Head of caudate nucleus (tissue), 42 donors: Measurements from ENCODE around the gene RBM34.
"Not testable (repeated sequence)": the region's sequence is repeated elsewhere in the genome, so short reads cannot be mapped to it uniquely, and the experiment has no call there.

Source experiments
- DNase-seq, 42 donors: peaks; one replicate each; pipeline versions ENCODE4 v3.0.0 to v3.0.0-alpha.2; 2020 to 2021; ENCODE audit warnings: mixed read lengths in 7 of 42
- intact Hi-C: fragments of 100-400 bp; cut with DNase I; formaldehyde crosslinking; loops from one replicate; pipeline ENCODE4 v1.15.0; 2022

The RBM34 gene

DNA sequence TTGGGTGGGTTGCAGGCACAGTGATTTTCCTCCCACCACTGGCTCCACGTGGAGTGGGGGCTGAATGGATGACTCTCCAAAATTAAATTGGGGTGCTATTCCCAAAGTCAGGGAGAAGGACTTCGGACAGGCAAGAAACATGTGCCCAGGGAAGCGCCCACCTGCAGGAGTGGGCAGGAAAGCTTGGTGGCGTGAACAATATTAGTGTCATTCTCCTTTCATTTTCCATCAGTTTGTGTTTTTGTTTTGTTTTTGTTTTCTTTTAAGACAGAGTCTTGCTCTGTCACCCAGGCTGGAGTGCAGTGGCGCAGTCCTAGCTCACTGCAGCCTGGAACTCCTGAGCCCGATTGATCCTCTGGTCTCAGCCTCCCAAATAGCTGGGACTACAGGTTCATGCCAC is 62.5 kb downstream of the RBM34 start:
- DNase-seq = peak in 1 of 42 donors; percentile 7
- intact Hi-C loops = loop anchor here (10.0 kb wide), 1 partner anchor 316 kb away; no protein-coding TSS in a partner anchor

DNA sequence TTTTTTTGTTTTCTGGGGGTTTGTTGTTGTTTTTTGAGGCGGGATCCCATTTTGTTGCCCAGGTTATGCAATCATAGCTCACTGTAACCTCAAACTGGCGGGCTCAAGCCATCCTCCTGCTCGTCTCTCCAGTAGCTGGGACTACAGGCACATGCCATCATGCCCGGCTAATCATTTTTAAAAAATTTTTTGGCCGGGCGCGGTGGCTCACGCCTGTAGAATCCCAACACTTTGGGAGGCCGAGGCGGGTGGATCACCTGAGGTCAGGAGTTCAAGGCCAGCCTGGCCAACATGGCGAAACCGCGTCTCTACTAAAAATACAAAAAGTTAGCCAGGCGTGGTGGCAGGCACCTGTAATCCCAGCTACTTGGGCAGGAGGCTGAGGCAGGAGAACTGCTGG is 63.5 kb downstream of the RBM34 start:
- intact Hi-C loops = loop anchor here (10.0 kb wide), 1 partner anchor 317 kb away; no protein-coding TSS in a partner anchor
- not testable (repeated sequence) for DNase-seq

DNA sequence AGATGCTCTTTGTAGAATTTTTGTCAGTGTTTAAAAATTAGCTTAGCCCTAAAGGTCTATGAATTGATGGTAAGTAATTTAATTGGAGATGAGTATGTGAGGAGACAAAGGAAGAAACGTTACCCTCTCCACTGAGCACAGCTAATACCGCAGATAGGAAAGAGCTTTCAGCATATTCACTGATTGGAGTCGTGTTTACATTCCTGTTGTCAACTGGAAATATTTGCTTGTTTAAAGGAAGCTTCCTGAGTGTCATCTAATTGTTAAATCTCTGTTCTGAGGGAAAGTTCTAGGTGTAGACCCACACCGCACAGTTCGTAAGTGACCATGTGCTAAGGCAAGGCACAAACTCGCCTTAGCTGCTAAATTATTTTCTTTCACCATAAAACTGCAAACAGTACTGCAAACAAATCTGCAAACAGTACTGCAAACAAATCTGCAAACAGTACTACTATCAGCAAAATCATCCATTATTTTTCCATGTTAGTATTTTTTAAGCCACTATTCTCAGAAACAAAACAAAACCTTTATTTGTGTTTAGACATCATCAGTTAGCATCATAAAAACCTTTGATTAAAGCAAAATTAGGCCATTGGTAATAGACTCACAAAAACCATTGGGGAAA is 65.0 kb downstream of the RBM34 start:
- intact Hi-C loops = loop anchor here (10.0 kb wide), 1 partner anchor 319 kb away; no protein-coding TSS in a partner anchor
- no peak for DNase-seq

DNA sequence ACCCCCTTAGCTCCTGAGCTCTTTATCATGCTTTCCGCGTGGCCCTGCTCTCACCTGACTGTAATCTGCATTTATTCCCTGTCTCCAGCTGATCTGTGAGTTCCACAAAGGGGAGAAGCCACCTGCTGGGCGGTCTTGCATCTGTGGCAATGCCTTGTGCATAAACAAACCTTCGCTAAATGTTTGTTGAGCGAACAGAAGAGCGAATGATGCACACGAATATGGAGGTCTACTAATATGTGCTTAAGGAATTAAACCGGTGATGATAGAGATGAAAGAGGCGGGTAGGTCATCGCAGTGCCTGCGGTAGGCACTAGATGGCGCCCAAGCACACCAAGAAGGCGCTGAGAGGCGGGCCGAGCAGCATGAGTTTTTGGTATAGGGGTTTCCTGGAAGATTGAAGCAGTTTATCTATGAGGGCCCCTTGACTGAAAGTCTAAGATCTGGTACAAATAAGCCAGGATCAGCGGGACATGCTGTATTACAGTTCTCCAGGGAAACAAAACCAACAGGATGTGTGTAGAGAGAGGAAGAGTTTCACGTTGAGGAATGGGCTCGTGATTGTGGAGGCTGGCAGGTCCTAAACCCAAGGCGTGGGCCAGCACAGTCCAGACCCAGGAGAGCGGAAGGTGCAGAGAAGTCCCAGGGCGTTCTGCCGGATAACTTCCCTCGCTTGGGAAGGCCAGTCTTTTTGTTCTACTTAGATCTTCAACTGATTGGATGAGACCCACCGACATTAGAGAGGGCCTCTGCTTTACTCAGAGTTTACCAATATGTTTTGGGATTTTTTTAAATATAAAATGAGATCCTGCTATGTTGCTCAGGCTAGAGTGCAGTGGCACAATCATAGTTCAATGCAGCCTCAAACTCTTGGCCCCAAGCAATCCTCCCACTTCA is 67.1 kb downstream of the RBM34 start:
- peak; percentile 43 to 90 (median 82) for DNase-seq
- intact Hi-C loops = loop anchor here (2.0 to 10.0 kb wide), 2 partner anchors 321 to 607 kb away; no protein-coding TSS in a partner anchor

DNA sequence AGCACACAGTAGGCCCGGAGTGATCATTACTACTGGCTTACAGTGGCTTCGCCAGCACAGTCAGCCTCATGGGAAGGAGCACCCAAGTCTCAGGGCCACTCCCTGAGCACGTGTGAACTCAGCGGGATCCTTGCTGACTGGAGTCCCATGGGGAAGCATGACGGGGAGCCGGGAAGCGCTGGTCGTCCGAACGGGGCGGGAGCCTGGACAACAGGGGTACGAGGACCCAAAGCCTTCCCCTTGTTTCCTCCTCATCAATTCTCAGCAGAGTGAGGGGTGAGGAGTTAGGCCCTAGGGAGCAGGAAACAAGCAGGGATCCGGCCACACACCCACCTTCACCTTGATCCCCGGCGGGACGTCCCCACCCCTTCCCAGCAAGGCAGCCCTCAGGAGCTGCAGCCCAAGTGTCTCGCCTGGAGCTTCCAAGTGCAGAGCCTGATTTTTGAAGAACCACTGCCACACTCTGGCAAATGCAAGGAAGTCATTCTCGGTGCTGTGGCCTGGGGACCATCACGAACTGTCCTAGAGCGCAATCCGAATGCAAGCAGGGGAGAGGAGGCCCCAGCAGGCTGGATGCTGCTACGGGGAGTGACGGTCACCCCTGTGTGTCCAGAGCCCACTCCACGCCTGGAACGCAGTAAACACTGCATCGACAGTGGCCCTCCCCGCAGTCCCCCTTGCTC is 67.9 kb downstream of the RBM34 start:
- peak in 36 of 42 donors; percentile 30 to 78 (median 56) for DNase-seq
- intact Hi-C loops = loop anchor here (2.0 to 10.0 kb wide), 2 partner anchors 322 to 606 kb away; no protein-coding TSS in a partner anchor

DNA sequence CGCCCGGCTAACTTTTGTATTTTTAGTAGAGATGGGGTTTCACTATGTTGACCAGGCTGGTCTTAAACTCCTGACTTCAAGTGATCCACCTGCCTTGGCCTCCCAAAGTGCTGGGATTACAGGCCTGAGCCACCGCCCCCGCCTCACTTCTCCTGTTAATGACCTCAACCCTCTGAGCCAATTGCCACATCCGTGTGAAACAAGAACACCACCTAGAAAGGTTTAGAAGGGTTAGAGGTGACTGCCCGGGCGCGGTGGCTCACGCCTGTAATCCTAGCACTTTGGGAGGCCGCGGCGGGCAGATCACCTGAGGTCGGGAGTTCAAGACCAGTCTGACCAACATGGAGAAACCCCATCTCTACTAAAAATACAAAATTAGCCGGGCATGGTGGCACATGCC is 68.6 kb downstream of the RBM34 start:
- DNase-seq = not testable (repeated sequence)
- intact Hi-C loops = loop anchor here (2.0 to 10.0 kb wide), 2 partner anchors 322 to 606 kb away; no protein-coding TSS in a partner anchor

DNA sequence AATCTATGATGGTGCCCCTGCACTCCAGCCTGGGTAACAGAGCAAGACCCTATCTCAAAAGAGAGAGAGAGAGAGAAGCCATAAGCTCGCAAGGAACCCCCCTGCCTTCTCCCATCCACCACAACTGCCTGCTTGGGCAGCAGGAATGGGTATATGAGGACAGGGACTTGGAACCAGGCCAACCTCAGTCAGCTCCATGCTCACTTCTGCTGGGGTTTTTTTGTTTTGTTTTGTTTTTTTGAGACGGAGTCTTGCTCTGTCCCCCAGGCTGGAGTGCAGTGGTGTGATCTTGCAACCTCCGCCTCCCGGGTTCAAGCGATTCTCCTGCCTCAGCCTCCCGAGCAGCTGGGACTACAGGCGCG is 69.0 kb downstream of the RBM34 start:
- intact Hi-C loops = loop anchor here (2.0 to 10.0 kb wide), 2 partner anchors 323 to 605 kb away; no protein-coding TSS in a partner anchor
- DNase-seq = not testable (repeated sequence)

DNA sequence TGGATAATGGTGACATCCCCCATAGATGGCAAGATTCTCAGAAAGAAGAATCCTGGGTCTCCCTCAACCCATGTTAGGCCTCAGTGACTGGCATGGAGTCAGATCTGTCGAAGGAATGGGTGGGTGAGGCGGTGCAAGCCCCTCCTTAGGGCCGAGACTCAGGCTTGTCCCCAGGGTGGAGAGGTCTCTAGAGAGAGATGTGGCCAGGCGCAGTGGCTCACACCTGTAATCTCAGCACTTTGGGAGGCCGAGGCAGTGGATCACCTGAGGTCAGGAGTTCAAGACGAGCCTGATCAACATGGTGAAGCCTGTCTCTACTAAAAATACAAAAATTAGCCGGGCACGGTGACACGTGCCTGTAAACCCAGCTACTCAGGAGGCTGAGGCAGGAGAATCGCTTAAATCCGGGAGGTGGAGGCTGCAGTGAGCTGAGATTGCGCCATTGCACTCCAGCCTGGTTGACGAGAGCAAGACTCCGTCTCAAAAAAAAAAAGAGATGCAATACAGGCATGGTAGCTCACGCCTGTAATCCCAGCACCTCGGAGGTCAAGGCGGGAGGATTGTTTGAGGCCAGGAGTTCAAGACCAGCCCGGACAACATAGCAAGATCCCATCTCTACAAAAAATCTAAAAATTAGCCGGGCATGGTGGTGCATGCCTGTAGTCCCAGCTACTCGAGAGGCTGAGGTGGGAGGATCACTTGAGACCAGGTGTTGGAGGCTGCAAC is 69.6 kb downstream of the RBM34 start:
- DNase-seq = not testable (repeated sequence)
- intact Hi-C loops = loop anchor here (2.0 to 10.0 kb wide), 2 partner anchors 323 to 605 kb away; no protein-coding TSS in a partner anchor

DNA sequence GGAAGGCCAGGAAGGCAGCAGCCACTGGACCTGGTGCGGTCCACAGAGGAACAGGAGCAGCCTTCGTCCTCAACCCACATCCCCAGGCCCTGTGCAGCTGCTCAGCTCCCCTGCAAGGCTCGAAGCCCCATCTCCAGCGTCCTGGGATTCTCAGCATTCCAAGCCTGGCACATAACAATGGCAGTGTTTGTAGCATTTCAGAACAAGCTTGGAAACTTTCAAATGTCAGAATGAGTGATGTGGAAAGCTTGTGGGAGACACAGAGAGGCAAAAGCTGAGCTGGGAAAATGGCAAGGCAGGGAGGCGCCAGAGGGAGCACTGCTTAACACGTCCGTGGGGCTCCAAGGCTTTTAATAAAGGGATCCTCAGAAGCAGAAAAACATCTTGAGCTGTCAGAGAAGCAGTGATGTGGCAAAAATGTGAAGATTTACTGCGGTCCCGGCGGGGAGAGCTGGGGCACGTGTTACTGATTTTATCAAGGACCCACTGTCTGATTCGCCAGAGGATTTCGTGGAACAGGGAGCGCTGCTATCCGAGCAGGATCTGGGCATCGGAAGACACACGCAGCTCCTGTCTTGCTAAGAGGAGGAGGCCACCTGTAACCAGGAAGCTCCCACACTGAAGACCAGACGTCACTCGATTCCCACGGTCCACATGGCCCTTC is 70.5 kb downstream of the RBM34 start:
- peak in 18 of 42 donors; percentile 19 to 67 (median 41) for DNase-seq
- intact Hi-C loops = loop anchor here (10.0 kb wide), 1 partner anchor 324 kb away; no protein-coding TSS in a partner anchor

DNA sequence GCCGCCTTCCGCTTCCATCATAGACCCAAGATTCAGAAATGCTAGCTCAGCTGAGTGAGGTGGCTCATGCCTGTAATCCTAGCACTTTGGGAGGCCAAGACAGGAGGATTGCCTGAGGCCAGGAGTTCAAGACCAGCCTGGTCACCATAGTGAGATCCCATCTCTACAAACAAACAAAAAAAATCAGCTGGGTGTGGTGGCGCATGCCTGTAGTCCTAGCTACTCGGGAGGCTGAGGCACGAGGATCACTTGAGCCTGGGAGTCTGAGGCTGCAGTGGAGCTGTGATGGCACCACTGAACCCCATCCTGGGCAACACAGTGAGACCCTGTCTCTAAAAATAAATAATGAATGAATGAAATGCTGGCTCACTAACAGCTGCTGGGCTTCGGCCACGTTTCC is 72.1 kb downstream of the RBM34 start:
- DNase-seq = peak in 1 of 42 donors; percentile 15

DNA sequence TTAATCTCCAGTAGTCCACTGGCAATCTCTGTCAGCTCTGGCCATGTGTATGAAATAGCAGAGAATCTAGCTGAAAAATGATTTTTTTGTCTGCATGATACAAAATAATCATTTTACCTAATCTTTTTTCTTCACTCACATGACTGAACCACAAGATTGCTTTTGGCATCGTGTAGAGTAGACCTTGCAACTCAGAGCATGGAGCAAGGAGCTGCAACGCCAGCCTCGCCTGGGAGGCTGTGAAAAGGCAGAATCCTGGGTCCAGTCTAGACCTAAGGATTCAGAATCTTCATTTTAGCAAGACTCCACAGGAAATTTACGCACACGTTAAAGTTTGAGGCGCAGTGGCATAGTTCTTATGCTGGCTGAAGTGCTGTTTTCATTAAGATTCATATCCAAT is 72.6 kb downstream of the RBM34 start:
- intact Hi-C loops = loop anchor here (5.0 kb wide), 1 partner anchor 361 kb away; no protein-coding TSS in a partner anchor
- peak in 1 of 42 donors; percentile 2 for DNase-seq

More for the DNA sequence above, 72.1 kb downstream of the RBM34 start:
- intact Hi-C loops = loop anchor here (5.0 kb wide), 1 partner anchor 362 kb away; no protein-coding TSS in a partner anchor

DNA sequence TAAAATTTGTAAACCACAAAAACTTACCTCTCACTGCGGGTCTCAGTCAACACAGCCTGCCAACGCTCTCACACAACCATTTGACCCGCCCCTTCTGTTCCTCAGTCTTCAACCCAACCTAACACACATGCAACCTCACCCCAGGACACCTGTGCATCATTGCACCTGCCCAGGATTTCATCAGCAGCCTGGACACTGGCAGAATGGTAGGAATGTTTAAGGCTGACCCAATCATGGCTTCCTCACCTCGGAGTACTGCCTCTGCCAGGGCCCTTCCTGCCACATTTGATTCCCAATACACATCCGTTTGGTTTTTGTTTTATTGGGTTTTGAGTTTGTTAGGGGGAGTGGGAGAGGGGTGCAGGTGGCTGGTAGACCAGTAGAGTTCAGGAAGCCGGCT is 73.1 kb downstream of the RBM34 start:
- no peak for DNase-seq
- intact Hi-C loops = loop anchor here (5.0 kb wide), 1 partner anchor 361 kb away; no protein-coding TSS in a partner anchor

DNA sequence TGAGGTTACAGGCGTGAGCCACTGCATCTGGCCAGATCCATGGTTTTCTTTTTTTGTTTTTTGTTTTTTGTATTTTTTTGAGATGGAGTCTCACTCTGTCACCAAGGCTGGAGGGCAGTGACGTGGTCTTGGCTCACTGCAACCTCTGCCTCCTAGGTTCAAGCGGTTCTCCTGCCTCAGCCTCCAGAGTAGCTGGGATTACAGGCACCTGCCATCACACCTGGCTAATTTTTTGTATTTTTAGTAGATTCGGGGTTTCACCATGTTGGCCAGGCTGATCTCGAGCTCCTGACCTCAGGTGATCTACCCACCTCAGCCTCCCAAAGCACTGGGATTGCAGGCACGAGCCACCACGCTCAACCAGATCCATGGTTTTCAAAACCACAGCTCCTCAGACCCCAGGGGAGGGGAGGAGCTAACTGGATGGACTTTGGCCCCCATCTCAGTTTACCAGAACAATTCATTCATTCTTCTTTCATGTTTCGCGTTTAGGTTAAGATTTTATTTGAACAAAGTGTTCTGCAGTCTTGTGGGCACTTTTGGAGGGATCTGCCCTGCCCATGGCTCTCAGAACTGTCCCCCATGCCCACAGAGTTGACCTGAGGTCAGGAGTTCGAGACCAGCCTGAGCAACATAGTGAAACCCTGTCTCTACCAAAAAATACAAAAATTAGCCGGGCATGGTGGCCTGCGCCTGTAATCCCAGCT is 75.5 kb downstream of the RBM34 start:
- DNase-seq = not testable (repeated sequence)
- intact Hi-C loops = loop anchor here (5.0 kb wide), 1 partner anchor 358 kb away; no protein-coding TSS in a partner anchor
